ENCODE measurements around the gene DDX27. TPM values are rescaled to one million over a fixed set of nuclear protein-coding genes. Genes with fewer than 3 reads are reported as not detected.
A peak's percentile ranks its signal among the peaks of the same experiment; 100 is the strongest.

Gene DDX27
- total RNA-seq, 1 experiment from 2014 or later, result 57.8 TPM

DNA sequence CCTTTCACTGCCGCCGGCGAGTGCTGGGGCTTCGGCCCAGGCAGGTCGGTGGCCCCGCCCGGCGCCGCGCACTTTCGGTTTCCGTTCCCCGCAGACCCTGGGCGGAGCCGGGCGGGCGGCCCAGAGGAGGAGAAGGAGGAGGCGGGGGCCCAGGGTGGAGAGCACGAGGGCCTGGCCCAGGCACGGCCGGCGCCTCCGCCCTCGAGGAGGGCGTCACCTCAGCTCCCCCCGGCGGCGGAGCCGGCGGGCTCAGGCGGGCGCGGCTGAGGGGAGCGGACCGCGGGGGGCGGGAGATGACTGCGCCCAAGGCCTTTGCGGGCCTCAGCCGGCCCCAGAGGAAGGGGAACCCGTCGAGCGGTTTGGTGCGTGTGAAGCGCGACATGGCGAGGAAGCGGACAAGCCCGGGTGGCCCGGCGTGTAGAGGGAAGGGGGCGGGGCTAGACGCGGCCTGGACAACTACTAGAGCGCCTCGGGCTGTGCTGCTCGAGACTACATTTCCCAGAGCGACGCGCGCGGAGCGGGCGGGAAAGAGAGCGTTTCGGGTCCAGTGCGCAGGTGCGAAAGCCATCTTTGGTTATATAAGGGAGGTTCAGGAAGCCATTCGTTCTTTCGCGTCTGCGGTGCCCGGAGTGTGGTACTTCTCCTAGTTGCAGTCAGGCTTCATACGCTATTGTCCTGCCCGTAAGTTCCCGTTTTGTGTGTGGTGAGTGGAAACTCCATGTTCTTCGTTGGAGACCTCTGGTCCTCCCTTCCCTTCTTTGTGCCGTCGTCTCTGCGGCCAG, 59.0 kb downstream of the DDX27 start, which contains the start of gene ZNFX1:
ZNFX1 (minus strand) TSS at position 22 of the 782 bp plus-strand sequence. CDS start 2,218 bp downstream, outside the sequence.
- DNase-seq (ENCODE audit: low read depth), result peak; percentile 98

DNA sequence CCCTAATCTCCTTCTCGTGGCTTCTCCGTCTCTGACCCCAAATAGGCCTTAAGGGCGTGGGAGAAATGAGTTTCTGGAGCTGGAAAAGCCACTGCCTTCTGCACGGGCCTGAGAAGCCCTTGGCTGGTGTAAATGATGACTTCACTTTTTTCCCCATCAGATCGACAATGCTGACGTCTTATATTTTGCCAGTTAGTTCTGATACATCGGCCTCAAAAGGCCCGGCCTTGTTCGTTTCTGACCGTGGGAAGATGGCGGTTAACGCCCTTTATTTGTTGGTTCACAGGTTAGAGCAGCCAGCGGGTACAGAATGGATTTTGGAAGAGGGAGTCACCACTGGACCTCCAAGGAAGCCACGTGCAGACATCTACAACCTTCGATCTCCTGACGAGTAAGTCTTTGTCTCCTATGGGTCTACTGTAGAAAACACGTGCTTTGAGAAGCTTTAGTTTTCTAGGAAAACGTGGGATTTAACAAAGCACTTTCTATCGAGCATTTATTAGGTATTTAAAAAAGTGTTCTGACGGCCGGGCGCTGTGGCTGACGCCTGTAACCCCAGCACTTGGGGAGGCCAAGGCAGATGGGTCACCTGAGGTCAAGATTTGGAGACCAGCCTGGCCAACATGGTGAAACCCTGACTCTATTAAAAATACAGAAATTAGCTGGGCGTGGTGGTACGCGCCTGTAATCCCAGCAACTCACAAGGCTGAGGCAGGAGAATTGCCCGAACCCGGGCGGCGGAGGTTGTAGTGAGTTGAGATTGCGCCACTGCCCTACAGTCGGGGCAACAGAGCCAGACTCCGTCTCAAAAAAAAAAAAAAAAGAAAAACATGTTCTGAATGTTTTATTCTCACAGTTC, 59.8 kb downstream of the DDX27 start:
- DNase-seq (ENCODE audit: low read depth), result no peak

DNA sequence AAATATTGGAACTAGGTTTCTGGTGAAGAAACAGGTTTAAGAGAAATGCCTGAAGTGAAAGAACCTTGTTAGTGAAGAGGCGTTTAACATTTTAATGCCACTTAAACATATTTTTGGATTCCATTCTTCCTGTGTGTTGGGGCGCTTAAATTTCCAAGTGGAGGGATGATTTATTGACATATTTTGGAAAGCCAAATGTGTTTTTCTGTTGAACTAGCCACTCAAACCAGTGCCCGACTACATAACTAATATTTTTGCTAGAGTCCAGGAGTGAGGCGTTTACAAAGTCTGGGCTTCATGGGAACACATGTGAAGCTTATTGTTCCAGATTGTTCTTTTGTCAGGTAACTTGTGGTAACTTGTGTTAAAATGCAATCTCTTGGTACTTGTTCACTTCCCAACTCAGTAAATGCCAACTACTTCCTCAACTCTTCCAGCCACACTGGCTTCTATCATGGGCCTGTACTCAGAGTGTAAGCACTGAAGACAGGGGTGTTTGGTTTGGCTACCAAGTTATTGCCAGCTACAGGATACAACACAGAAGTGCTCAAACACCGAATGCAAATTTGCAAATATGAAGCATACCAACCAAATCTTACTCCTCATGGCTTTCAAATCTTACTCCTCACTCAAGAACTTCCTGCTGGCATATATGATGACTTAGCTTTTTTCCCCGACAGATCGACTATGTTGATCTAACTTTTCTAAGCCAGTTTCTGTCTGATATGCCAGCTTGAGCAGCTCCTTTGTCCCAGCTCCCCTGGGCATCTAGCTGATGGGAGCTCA, 60.7 kb downstream of the DDX27 start:
- DNase-seq (ENCODE audit: low read depth), result no peak

DNA sequence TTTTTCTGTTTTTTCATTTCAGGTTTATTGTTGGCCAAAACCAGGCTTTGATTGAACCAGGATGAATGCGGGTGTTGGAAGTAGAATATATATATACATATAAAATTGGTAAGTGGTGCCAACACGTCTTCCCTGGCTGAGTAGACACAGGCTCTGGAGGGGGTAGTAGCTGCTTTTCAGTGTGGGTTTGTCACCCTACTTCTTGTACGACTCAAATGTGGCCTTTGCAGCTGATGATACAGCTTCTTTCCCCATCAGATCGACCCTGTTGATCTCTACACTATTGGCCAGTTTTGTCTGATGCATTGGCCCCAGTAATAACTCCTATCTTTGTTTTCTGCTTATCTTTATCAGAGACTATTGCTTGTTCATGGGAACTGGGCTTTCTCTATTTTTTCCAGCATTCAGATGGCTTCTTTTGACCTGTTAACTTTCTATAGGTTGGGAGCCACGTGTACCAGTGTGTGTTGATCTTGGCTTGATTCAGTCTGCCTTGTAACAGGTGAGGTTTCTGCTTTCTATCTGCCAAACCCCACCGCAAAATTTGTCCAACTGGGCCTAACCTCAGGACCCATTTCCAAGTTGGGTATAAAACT, 61.3 kb downstream of the DDX27 start:
- DNase-seq (ENCODE audit: low read depth), result no peak

DNA sequence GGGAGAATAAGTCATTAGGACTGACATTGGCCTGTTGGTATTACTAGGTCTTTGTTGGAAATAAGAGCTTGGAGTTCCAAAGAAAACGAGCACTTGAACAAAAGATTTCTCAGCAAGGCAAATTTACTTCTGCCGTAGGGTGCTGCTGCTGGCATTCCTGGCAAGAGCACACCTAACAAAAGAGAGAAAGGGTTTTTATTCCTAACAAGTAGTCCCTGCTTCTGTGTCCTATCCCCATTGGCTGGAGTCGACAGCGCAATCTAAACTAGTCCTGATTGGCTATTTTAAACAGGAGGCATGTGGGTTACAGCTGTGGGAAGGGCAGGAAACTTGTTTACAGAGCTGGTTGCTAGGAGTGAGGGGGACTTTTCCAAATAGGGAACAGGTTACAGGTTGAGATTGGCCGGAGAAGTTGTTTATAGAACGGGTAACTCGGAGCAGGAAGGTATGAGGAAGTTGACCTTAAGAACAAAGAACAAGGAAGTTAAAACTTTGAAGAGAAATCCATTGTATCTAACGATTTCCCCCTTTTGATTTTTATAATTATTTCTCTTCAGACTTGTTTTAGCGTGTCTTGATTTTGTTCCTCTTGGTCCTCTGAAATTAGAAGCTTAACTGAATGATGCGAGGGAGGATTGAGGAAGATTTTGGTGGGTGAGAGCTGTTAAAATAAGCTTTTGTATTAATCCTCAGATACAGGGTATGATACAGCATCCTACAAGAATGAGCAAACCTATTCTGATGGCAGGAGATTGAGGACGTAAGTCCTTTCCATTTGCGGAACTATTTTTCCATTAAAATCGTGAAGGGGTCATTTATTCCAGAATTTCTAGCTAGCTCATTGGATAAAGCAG, 62.1 kb downstream of the DDX27 start:
- DNase-seq (ENCODE audit: low read depth), result no peak

DNA sequence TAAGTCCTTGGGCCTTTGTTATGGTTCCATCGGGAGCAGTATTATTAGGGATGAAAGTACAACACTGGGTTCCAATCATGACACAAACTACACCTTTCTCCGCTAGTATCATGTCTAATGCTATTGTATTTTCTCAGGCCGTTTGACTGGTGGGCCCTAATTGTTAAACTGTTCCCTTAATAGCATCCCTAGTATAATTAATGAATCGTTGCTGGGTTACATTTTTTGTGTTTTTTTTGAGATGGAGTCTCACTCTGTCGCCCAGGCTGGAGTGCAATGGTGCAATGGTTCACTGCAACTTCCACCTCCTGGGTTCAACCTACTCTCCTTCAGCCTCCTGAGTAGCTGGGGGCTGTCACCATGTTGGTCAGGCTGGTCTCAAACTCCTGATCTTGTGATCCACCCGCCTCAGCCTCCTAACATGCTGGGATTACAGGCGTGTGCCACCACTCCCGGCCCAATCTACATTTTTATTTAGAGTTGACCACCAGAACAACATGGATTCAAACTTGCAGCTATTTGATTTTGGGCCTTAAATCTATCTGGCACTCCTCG, 62.8 kb downstream of the DDX27 start:
- DNase-seq (ENCODE audit: low read depth), result no peak

DNA sequence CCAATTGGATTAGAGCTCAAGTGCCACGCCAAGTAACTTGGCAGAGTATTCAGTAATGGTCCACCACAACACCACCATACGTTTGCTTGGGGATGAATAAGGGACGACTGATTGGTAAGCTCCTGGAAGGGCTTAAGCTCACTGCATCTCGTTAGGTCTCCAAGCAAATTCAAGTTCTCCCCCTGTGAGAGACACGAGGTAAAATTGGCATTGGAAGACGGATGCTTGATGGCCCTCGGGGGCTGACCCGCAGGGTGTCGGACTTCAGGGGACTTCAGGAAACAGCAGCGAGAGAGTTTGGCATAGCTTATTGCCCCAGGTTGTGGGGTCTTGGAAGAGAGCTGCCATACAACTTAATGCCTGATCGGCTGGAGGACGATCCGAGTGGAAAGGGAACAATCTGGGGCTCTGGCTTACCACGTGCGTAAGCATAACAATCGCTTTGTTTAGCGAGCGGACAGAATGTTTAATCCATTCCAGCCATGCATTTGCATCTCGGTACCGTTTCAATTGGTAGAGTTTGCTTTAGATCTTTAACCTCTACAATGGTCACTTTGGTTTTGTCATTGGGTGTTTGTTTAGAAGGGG, 63.5 kb downstream of the DDX27 start:
- DNase-seq (ENCODE audit: low read depth), result no peak

DNA sequence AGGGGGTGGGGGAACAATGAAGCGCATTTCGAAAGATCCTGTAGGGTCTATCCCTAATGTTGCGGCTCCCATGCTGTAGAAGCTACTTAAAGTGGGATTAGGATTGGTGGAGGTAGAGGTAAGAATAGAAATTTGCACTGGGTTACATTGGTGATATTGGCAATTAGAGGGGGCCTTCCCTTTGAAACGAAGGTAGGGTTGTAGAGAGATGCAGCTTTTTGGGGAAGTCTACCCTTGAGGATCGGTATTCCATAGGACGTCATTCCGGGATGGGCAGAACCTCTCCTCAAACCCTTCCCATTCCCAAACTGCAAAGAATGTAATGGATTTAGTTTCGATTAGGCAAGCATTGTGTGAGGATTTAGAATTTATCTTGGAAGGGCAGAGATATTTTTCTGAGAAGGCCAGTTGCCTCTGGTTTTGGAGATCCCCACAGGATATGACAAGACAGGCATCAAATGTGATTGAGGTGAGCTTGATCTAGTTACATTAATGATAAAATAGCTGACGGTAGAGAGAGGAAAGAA, 64.0 kb downstream of the DDX27 start:
- no peak for DNase-seq (ENCODE audit: low read depth)

DNA sequence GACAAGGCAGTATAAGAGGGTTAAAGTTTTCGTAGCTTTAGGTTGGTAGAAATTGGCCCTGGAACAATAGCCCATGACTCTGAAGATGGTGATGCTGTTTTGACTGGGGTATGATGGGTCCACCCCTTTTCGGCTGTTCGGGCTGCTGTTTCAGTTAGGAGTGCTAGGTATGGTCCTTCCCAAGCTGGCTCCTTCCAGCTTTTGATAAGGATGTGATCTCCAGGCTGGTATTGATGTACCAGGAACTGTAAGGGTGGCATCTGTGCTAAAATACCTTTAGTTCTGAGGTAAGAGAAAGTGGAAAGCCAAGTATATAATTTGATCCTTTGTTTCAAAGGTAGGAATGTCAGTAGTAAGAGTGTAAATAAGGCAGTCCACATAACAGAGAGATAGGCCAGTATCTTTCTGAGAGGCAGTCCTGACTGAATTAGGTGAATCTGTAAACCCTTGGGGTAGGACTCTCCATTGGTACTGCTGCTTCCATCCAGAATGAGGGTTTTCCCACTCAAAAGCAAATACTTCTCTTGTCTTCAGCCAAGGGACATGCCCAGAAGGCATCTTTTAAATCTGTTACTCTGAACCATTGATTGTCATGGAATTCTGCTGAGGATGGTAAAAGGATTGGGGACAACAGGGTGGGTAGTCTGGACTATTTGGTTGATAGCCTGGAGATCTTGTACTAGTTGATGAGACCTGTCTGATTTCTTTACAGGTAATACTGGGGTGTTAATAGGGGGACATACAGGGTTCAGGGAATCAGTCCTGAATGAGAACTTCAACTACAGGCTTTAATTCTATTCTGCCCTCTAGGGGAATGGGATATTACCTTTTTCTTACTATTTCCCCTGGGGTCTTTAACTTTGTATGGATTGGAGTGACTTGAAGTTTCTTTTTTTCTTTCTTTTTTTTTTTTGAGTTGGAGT, 64.7 kb downstream of the DDX27 start:
- no peak for DNase-seq (ENCODE audit: low read depth)

DNA sequence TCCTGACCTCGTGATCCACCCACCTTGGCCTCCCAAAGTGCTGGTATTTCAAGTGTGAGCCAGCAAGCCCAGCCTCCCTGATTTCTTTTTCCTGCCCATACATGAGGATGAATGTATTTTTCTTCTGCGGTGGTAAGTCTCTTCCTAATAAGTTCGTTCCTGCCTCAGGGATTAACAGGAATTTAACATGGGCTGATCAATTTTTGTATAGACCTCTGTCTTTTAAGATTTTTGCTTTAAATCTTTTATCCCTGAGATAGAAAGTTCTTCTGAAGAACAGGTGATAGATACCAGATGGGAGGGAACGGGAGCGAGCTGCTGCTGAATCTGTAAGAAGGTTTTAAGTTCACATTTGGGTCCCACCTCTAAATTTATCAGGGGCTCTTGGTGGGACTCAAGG, 65.6 kb downstream of the DDX27 start:
- DNase-seq (ENCODE audit: low read depth), result no peak

DNA sequence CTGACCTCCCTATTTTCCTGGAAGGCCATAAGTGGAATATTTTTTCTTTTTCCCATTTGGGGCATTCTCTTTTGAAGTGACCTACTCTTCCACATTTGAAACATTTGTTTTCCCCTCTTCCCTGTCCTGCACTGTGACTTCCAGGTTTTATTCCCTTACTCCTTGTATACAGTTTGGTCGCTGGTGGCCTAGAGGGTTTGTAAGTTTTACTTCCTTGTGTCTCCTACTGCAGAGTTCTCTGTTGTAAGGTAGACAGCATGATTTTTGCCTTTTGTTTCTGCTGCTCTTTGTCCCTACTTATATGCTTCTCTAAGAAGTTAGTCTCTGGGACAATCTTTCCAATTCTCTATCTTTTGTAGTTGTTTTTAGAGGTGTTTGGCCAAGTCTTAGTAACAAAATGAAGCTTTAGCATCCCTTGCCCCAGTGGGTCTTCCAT, 66.0 kb downstream of the DDX27 start:
- DNase-seq (ENCODE audit: low read depth), result no peak

DNA sequence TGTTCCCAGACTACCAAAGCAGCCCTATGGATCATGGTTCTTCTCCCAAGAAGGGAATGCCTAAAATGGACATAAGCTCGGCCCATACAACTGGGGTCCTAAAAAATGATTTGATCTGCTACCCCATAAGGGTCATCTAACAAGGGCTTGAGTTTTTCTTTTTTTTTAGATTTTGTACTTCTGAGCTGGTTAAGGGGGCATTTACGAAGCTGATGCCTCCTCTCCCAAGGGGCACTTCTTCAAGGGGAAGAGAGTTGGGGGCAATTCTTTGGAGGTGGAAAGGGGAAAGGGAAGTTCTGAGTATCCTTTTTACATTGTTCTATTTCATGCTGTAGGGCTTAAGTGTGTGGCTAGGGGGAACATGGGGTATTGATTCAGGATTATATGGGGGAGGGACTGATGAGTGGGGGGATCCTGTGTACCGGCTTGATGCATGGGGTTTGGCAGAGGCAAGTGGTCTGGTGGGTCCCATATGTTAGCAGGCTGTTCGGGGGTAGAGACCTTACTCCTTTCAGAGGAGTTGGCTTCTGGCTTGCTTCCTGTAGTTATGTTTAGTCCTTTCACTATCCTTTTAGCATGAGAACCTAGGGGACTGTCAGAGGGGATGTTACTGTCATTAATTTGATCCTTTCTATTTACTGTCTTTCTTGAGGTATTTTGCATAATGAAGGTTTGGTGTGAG, 66.7 kb downstream of the DDX27 start:
- DNase-seq (ENCODE audit: low read depth), result no peak

DNA sequence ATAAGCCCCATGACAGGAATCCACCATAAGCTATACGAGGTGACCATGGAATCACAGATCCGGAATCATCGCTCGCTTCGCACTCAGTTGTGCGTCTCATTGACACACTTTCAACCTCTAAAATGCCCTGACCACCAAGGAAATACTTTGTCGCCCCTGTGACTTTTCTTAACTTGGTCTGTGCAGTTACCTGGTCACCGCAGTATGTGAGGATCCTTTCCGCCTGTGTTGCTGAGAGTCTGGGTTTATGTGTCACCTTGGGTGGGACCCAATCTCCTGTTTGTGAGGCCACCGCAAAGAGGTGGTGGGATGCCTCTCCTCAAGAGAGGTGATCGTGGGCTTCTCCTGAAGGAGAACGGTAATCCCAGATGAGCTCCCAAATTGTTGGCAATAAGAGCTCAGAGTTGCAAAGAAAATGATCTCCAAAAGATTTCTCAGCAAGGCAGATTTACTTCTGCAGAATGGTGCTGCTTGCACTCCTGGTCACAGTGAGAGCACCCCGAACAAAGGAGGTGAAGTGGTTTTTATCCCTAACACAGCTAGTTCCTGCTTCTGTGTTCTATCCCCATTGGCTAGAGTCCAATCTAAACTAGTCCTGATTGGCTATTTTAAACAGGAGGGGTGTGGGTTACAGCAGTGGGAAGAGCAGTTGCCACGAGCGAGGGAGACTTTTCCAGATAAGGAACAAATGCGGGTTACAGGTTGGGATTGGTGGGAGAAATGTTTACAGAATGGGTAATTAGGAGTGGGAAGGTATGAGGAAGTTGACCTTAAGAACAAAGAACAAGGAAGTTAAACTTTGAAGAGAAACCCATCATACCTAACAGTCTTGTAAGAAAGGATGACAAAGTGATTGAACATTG, 67.7 kb downstream of the DDX27 start:
- DNase-seq (ENCODE audit: low read depth), result no peak

DNA sequence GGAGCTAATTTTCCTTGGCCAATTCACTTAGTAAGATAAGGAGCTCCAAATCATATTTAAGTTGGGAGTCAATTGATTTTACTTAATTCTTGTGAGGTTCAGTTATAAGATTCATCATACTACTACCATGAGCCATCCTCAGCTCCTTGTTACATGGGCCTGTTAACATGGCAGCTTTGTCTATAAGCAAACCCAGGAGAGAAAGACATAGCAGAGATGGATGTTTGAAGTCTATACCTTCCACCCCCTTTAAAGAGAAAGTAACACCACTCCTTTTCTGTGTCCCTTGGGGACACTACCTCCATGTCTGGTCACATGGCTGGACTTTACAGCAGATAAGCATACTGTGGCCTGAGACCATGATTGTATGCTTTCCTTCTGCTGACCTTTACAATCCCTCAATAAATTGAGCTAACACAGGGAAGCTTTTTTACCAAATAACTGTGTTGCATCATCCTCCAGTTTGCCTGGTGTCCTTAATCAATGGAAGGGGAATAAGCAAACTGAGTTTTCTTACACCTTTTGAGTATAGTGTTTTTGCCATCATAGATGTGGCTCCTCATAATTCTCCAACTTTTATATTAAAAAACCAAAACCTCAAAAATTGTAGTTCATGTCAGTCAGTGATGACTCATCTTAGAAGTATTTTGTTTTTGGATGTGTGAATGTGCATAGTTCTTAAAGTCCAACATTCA, 68.5 kb downstream of the DDX27 start:
- no peak for DNase-seq (ENCODE audit: low read depth)

DNA sequence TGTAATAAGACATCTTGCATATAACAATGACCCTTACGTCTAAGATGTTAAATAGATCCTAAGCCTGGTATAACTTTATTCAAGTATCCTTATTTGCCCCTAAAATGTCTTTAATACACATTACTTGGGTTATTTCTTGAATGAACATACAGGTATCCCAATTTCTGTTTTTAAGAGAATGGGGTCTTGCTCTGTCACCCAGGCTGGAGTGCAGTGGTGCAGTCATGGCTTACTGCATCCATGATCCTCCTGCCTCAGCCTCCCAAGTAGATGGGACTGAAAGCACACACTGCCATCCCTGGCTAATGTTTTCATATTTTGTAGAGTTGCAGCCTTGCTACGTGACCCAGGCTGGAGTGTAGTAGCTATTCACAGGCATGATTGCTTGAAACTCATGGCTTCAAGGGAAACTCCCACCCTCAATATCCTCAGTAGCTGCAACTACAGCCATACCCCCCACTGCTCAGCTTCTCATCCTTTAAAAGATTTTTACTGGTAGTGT, 69.1 kb downstream of the DDX27 start:
- no peak for DNase-seq (ENCODE audit: low read depth)
